ENCODE measurements around the gene CYP2W1. TPM values are rescaled to one million over a fixed set of nuclear protein-coding genes. Genes with fewer than 3 reads are reported as not detected.

CYP2W1 gene
- total RNA-seq, 1 experiment from 2014 or later = not detected

DNA sequence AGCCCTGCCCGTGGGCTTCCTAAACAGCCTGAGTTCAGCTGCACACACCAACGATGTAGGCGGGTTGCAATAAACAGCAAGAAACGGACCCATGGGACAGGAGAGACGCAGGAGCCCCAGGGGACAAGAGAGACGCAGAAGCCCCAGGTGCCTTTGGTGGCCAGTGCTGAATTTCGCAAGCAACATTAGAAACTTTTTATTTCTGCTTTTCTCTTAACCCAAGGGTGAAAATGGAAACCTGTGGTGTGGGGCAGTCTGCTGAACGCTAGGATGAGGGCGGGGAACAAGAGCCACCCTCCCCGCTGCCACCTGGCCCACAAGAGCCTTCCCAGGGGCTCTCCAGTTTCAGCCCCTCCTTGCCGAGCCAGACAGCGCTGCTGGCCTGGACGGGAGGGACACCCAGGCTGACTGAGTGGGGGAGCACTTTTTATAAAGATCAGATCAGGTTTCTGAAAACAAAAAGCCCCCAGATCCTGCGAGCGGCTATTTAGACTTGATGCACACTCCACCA, 41.4 kb downstream of the CYP2W1 start:
- Histone ChIP-seq H4K20me1 (ENCODE audit: insufficient read depth) (no peaks in the 10 kb centered on the region), H2AFZ (ENCODE audit: low read depth, low read length, poor library complexity, severe bottlenecking) (no peak overlapping the region), H3K9ac (ENCODE audit: low read length) (no peak overlapping the region), H3K36me3 (ENCODE audit: control insufficient read depth in 1 of 2, insufficient read depth in 2 of 2, low read length in 2 of 2) (peaks cover 0 to 18% of the 10 kb centered on the region in 2 experiments; a peak in 2 of 4 replicates), H3K79me2 (ENCODE audit: insufficient read depth, low read length) (peaks cover 51% of the 10 kb centered on the region), H3K9me3 (ENCODE audit: control insufficient read depth in 1 of 2, insufficient read depth in 1 of 2, low read depth in 1 of 2, low read length in 2 of 2) (no peaks in the 10 kb centered on the region), H3K27me3 (ENCODE audit: insufficient read depth, low read length) (no peaks in the 10 kb centered on the region), H3K27ac (ENCODE audit: low read depth, low read length) (no peak overlapping the region), H3K9me2 (ENCODE audit: insufficient read depth) (no peaks in the 10 kb centered on the region), H3K4me3 (replicated peaks in 1 of 2; ENCODE audit: low read depth in 1 of 2, low read length in 2 of 2) (no peak overlapping the region), H3K4me2 (ENCODE audit: low read length) (no peak overlapping the region), H3K4me1 (ENCODE audit: control insufficient read depth in 1 of 2, insufficient read depth in 2 of 2, low read length in 2 of 2) (peaks cover 8 to 21% of the 10 kb centered on the region in 2 experiments)
- no peak for TF ChIP-seq EZH2 (IDR thresholded peaks at IDR 0.05)
- no peak for TF ChIP-seq POLR2A (IDR thresholded peaks at IDR 0.05; ENCODE audit: borderline replicate concordance, extremely low read depth, insufficient read depth, insufficient read length)
- no peak for TF ChIP-seq ZNF274 (IDR thresholded peaks at IDR 0.05; ENCODE audit: low read depth, low read length)
- TF ChIP-seq EGR1 (IDR thresholded peaks at IDR 0.05; ENCODE audit: low read depth) = no peak
- no peak for TF ChIP-seq FOSL1 (IDR thresholded peaks at IDR 0.05; ENCODE audit: low read depth)
- TF ChIP-seq RAD21 (IDR thresholded peaks at IDR 0.05; ENCODE audit: low read depth) = no peak
- no peak for TF ChIP-seq SP1 (IDR thresholded peaks at IDR 0.05; ENCODE audit: low read depth)
- no peak for TF ChIP-seq ZFX (IDR thresholded peaks at IDR 0.05)
- TF ChIP-seq, protein P1, sequence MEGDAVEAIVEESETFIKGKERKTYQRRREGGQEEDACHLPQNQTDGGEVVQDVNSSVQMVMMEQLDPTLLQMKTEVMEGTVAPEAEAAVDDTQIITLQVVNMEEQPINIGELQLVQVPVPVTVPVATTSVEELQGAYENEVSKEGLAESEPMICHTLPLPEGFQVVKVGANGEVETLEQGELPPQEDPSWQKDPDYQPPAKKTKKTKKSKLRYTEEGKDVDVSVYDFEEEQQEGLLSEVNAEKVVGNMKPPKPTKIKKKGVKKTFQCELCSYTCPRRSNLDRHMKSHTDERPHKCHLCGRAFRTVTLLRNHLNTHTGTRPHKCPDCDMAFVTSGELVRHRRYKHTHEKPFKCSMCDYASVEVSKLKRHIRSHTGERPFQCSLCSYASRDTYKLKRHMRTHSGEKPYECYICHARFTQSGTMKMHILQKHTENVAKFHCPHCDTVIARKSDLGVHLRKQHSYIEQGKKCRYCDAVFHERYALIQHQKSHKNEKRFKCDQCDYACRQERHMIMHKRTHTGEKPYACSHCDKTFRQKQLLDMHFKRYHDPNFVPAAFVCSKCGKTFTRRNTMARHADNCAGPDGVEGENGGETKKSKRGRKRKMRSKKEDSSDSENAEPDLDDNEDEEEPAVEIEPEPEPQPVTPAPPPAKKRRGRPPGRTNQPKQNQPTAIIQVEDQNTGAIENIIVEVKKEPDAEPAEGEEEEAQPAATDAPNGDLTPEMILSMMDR (IDR thresholded peaks at IDR 0.05 in 2 of 3, conservative IDR thresholded peaks at IDR 0.05 in 1 of 3; ENCODE audit: borderline replicate concordance in 1 of 3, insufficient read depth in 1 of 3, low read depth in 2 of 3, low read length in 2 of 3) = no peak
- no peak for TF ChIP-seq JUND (IDR thresholded peaks at IDR 0.05)
- no peak for TF ChIP-seq SRF (IDR thresholded peaks at IDR 0.05; ENCODE audit: low read depth)
- TF ChIP-seq CBX3 (IDR thresholded peaks at IDR 0.05; ENCODE audit: low read depth) = no peak
- TF ChIP-seq CEBPB (IDR thresholded peaks at IDR 0.05; ENCODE audit: low read depth) = no peak
- TF ChIP-seq, protein P2, sequence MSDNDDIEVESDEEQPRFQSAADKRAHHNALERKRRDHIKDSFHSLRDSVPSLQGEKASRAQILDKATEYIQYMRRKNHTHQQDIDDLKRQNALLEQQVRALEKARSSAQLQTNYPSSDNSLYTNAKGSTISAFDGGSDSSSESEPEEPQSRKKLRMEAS (IDR thresholded peaks at IDR 0.05) = no peak
- TF ChIP-seq EZH2phosphoT487 (IDR thresholded peaks at IDR 0.05; ENCODE audit: borderline replicate concordance) = no peak
- no peak for TF ChIP-seq POLR2AphosphoS5 (IDR thresholded peaks at IDR 0.05; ENCODE audit: low read depth, low read length)
- TF ChIP-seq, protein P3, sequence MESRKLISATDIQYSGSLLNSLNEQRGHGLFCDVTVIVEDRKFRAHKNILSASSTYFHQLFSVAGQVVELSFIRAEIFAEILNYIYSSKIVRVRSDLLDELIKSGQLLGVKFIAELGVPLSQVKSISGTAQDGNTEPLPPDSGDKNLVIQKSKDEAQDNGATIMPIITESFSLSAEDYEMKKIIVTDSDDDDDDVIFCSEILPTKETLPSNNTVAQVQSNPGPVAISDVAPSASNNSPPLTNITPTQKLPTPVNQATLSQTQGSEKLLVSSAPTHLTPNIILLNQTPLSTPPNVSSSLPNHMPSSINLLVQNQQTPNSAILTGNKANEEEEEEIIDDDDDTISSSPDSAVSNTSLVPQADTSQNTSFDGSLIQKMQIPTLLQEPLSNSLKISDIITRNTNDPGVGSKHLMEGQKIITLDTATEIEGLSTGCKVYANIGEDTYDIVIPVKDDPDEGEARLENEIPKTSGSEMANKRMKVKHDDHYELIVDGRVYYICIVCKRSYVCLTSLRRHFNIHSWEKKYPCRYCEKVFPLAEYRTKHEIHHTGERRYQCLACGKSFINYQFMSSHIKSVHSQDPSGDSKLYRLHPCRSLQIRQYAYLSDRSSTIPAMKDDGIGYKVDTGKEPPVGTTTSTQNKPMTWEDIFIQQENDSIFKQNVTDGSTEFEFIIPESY (IDR thresholded peaks at IDR 0.05; ENCODE audit: extremely low read depth, insufficient replicate concordance, low read length) = no peak
- TF ChIP-seq YY1 (IDR thresholded peaks at IDR 0.05; ENCODE audit: extremely low read depth, insufficient replicate concordance, low read depth, low read length) = no peak
- no peak for TF ChIP-seq SIN3A (IDR thresholded peaks at IDR 0.05; ENCODE audit: low read depth)
- no peak for TF ChIP-seq TCF7L2 (IDR thresholded peaks at IDR 0.05; ENCODE audit: borderline replicate concordance, extremely low read depth, insufficient read depth, insufficient read length)
- ChIA-PET POLR2A (no interaction called here), RAD21 (ENCODE audit: low non-redundant PET in 1 of 2, low total read pairs in 2 of 2, uncharacterized antibody in 2 of 2, unreplicated experiment in 2 of 2) (interaction anchor here in 1 of 2 experiments (0.7 kb wide), 1 partner anchor 113 kb away, joined by 4 read pairs; no protein-coding TSS in a partner anchor), CTCF (no interaction called here)
- BruUV-seq (replicated peaks) = no TSS peak
- ATAC-seq (no peak), DNase-seq (ENCODE audit: low read depth, low spot score) (no peak)
- intact Hi-C loops (cut with micrococcal nuclease) = no loop called here
